Activated naive CD8-positive, alpha-beta T cell (primary cell): ENCODE results near the gene REN.
A peak's percentile ranks its signal among the peaks of the same experiment; 100 is the strongest.

Source experiments
- H3K27ac Mint-ChIP-seq: one replicate; pipeline ENCODE4 v1.8.0; 2021; ENCODE audit warnings: mixed read lengths
- H3K27me3 Mint-ChIP-seq: one replicate; pipeline ENCODE4 v1.8.0; 2021; ENCODE audit warnings: mixed read lengths
- H3K36me3 Mint-ChIP-seq: one replicate; pipeline ENCODE4 v1.8.0; 2021; ENCODE audit warnings: mixed read lengths
- H3K4me1 Mint-ChIP-seq: one replicate; pipeline ENCODE4 v1.8.0; 2021; ENCODE audit warnings: low read depth, mixed read lengths
- H3K4me3 Mint-ChIP-seq: one replicate; pipeline ENCODE4 v1.8.0; 2021; ENCODE audit warnings: mild to moderate bottlenecking, mixed read lengths
- H3K9me3 Mint-ChIP-seq: one replicate; pipeline ENCODE4 v1.8.0; 2021; ENCODE audit warnings: low read depth, mixed read lengths

REN gene

DNA sequence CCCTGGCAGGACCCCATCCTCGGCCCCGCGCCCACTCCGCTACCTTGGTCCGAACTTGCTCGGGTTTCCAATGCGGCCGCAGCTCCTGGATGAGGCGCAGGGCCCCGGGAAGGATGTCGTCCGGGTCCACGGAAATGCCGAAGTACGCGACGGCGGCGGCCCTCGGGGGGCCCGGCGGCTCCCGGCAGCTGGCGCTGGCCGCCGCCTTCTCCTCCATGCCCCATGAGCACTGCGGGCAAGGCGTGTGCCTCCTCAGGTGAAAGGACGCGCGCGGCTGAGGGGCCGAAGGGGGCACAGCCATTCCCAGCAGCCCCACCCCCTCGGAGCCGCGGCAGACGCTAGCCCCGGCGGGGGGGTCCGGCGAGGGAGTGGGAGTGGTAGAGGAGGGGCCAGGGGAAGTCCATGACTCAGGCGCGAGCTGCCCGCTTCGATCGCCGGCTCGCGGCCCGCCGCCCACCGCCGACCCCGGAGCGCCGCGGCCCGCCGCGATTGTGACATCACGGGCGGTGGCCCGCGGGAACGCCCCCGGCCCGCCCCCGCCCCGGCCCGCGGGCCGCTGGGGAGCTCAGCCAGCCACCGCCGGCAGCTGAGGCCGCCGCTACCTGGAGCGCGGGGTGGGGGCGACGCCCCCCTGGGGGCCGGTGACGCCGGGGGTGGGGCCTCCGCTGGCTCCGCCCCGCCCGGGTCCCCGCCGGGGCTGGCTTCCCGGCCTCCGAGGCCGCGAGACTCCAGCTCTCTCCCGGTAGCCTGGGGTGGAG is 14.4 kb downstream of the REN start, which contains the start of gene ETNK2:
Gene ETNK2 (minus strand): TSS at position 493 of the 758 bp plus-strand sequence. CDS start 192 bp downstream, at position 301.
- Mint-ChIP-seq H3K27ac (peak within 1 kb of the TSS; percentile 16), H3K36me3 (no peaks in the 10 kb centered on the region), H3K9me3 (no peaks in the 10 kb centered on the region), H3K4me3 (peak within 1 kb of the TSS; percentile 78), H3K27me3 (no peaks in the 10 kb centered on the region), H3K4me1 (peaks cover 4% of the 10 kb centered on the region)

DNA sequence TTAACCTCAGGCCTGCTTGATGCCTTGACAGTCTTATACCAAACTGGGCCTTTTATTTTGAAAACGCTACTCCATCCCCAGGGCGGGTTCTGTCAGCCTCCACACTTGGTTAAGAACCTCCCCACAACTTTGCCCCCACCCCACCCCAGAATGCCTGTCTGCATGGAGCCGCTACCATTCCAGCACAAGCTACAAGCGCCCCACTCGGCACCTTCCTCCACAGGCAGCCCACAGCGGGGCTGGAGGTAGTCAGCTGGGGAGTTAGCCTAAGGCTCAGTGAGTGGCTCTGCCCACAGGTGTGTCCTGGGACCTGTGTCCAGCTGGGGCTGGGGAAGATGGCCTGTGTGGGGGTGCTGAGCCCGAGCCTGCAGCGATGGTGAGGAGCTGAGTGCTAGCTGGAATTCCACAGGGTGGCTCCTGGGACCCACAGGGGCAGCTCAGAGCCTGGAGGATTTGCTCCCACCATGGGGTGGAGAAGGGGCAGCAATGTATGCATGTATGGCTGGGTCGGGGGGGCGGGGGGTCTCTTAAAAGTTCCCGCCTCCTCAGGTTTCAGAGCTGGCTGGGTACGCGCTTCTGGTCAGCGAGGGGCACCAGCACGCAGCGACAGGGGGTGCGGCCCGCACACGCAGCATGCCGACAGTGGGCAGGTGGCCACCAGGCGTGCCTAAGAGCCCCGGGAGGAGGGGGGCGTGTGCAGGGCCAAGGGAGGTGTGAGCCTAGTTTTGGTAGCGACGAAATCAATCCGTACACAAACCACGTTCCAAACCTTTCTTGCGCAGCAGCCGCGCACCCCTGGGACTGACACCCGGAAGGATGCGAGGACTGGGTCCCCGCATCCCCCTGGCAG is 15.2 kb downstream of the REN start:
- Mint-ChIP-seq H3K27ac (no peak overlapping the region), H3K4me3 (peak overlapping the region; percentile 78), H3K4me1 (peaks cover 4% of the 10 kb centered on the region)

DNA sequence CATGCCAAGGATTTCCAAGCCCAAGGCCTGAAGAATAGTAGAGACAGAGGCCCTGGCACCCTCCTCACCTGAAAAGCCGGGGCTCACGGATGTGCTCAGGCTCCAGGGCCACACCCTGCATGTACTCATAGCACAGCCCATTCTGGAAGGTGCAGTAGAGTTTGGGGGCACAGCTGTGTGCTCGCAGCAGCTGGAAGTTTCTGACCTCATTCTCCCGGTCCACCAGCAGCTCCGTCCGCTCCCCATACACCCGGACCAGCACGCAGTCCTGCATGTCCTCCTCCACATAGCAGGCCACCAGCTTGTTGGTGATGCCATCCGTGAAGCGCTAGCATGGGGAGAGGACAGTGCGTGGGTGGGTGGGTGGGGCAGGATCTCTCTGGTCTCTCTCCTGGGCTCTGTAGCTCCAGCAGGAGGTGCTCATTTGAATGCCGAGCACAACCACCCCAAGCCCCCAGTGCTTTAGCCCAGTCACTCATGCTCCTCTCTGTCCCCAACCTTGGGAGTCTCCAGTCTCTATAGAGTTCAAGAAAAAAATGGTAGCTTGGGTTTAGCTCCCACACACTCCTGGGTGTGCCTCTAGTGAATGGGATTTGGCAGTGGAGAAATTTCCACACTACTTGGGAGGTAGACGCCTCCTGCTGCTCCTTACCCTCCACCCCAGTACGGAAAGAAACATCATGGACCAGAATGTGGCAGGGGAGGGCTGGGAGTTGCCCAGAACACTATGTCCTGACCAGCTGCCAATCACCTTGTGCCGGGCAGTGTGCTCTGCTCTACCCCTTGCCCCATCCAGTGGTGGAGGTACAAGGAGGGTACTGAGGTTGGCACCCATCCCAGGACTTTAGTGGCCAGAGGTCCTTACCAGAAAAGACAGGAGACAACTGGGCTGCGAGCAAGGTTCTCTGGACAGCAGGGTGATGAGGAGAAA is 16.2 kb downstream of the REN start:
- Mint-ChIP-seq H3K36me3 (no peaks in the 10 kb centered on the region), H3K4me1 (peaks cover 4% of the 10 kb centered on the region), H3K4me3 (peak overlapping the region; percentile 78), H3K27me3 (no peaks in the 10 kb centered on the region), H3K27ac (no peak overlapping the region), H3K9me3 (no peaks in the 10 kb centered on the region)

More for the DNA sequence above, 15.2 kb downstream of the REN start:
- Mint-ChIP-seq H3K27me3 (no peaks in the 10 kb centered on the region), H3K36me3 (no peaks in the 10 kb centered on the region), H3K9me3 (no peaks in the 10 kb centered on the region)

DNA sequence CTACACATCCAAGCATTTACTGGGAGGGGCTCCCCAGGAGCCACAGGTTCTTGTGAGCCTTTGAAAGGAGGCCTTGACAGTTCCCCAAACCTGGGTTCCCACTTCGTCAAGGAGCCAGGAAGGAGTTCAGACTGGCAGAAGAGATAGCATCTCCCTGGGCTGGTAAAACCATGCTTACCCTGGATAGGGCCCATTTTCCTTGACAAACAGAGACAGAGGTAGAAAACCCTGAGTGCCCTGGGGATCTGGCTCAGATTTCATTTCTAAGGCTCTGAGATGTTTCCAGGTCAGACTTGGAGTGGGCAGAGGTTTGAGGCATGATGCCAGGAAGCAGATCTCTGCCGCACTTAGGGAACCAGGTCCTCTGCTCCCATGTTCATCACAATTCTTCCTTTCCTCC is 17.0 kb downstream of the REN start:
- no peak overlapping the region for H3K27ac Mint-ChIP-seq
- no peaks in the 10 kb centered on the region for H3K27me3 Mint-ChIP-seq
- peaks cover 4% of the 10 kb centered on the region for H3K4me1 Mint-ChIP-seq
- no peak overlapping the region for H3K4me3 Mint-ChIP-seq
- H3K9me3 Mint-ChIP-seq = no peaks in the 10 kb centered on the region
- H3K36me3 Mint-ChIP-seq = no peaks in the 10 kb centered on the region

GRCh38 chr1:204147406-204148383 is 18.4 kb downstream of the REN start:
- no peak overlapping the region for H3K4me3 Mint-ChIP-seq
- no peaks in the 10 kb centered on the region for H3K36me3 Mint-ChIP-seq
- no peaks in the 10 kb centered on the region for H3K9me3 Mint-ChIP-seq
- no peak overlapping the region for H3K27ac Mint-ChIP-seq
- H3K4me1 Mint-ChIP-seq = peaks cover 4% of the 10 kb centered on the region
- H3K27me3 Mint-ChIP-seq = no peaks in the 10 kb centered on the region

- H3K27ac Mint-ChIP-seq = no peak overlapping the region
- no peaks in the 10 kb centered on the region for H3K36me3 Mint-ChIP-seq
- peaks cover 6% of the 10 kb centered on the region for H3K4me1 Mint-ChIP-seq
- H3K27me3 Mint-ChIP-seq = no peaks in the 10 kb centered on the region
- H3K4me3 Mint-ChIP-seq = no peak overlapping the region
- no peaks in the 10 kb centered on the region for H3K9me3 Mint-ChIP-seq
These were observed 19.2 kb downstream of the REN start for GRCh38 chr1:204146965-204147364.

- H3K27ac Mint-ChIP-seq = no peak overlapping the region
- H3K27me3 Mint-ChIP-seq = no peaks in the 10 kb centered on the region
- H3K4me3 Mint-ChIP-seq = no peak overlapping the region
- H3K9me3 Mint-ChIP-seq = no peaks in the 10 kb centered on the region
- peaks cover 6% of the 10 kb centered on the region for H3K4me1 Mint-ChIP-seq
- H3K36me3 Mint-ChIP-seq = no peaks in the 10 kb centered on the region
These were observed 19.8 kb downstream of the REN start for GRCh38 chr1:204146309-204146708.

- Mint-ChIP-seq H3K9me3 (no peaks in the 10 kb centered on the region), H3K4me3 (no peak overlapping the region), H3K27me3 (no peaks in the 10 kb centered on the region), H3K4me1 (peaks cover 2% of the 10 kb centered on the region), H3K27ac (no peak overlapping the region), H3K36me3 (peaks cover 2% of the 10 kb centered on the region)
These were observed 21.1 kb downstream of the REN start for GRCh38 chr1:204145033-204145504.

- no peaks in the 10 kb centered on the region for H3K27me3 Mint-ChIP-seq
- peaks cover 4% of the 10 kb centered on the region for H3K36me3 Mint-ChIP-seq
- no peak overlapping the region for H3K27ac Mint-ChIP-seq
These were observed 22.7 kb downstream of the REN start for GRCh38 chr1:204143276-204144041.

GRCh38 chr1:204142032-204142974 is 23.8 kb downstream of the REN start:
- no peaks in the 10 kb centered on the region for H3K9me3 Mint-ChIP-seq
- no peaks in the 10 kb centered on the region for H3K27me3 Mint-ChIP-seq
- H3K4me1 Mint-ChIP-seq = peaks cover 2% of the 10 kb centered on the region
- peaks cover 4% of the 10 kb centered on the region for H3K36me3 Mint-ChIP-seq
- no peak overlapping the region for H3K4me3 Mint-ChIP-seq
- no peak overlapping the region for H3K27ac Mint-ChIP-seq

More at GRCh38 chr1:204143276-204144041, 22.7 kb downstream of the REN start:
- Mint-ChIP-seq H3K9me3 (no peaks in the 10 kb centered on the region), H3K4me1 (peaks cover 2% of the 10 kb centered on the region), H3K4me3 (no peak overlapping the region)

DNA sequence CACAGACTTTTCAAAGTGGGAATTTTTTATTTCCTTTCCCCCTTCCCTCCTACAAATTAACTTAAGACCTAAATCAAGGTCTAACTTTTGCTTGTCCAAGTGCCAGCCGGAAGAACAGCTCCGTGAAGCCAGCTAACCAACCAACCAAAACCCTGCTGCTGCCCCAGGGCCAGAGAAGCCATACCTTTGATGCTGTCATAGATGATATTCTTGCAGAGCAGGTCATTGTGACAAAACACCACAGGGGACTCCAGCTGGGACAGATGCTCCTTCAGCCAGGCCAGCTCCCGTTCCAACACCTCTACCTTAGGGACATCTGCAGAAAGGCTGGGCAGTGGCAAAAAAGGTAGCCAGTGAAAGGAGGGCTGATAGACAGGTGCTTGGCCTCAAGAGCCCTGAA is 25.0 kb downstream of the REN start:
- H3K36me3 Mint-ChIP-seq = peaks cover 4% of the 10 kb centered on the region
- no peak overlapping the region for H3K27ac Mint-ChIP-seq
- no peaks in the 10 kb centered on the region for H3K27me3 Mint-ChIP-seq
- no peak overlapping the region for H3K4me3 Mint-ChIP-seq
- no peaks in the 10 kb centered on the region for H3K9me3 Mint-ChIP-seq
- peaks cover 2% of the 10 kb centered on the region for H3K4me1 Mint-ChIP-seq

- Mint-ChIP-seq H3K36me3 (peaks cover 4% of the 10 kb centered on the region), H3K9me3 (no peaks in the 10 kb centered on the region), H3K27me3 (no peaks in the 10 kb centered on the region), H3K4me1 (peaks cover 2% of the 10 kb centered on the region), H3K4me3 (no peak overlapping the region), H3K27ac (no peak overlapping the region)
These were observed 26.2 kb downstream of the REN start for GRCh38 chr1:204139952-204140351.
